Measurements from ENCODE around the gene OPRM1. TPM values are rescaled to one million over a fixed set of nuclear protein-coding genes. Genes with fewer than 3 reads are reported as not detected.

The OPRM1 gene
- total and polyA plus RNA-seq, 11 donors = not detected

DNA sequence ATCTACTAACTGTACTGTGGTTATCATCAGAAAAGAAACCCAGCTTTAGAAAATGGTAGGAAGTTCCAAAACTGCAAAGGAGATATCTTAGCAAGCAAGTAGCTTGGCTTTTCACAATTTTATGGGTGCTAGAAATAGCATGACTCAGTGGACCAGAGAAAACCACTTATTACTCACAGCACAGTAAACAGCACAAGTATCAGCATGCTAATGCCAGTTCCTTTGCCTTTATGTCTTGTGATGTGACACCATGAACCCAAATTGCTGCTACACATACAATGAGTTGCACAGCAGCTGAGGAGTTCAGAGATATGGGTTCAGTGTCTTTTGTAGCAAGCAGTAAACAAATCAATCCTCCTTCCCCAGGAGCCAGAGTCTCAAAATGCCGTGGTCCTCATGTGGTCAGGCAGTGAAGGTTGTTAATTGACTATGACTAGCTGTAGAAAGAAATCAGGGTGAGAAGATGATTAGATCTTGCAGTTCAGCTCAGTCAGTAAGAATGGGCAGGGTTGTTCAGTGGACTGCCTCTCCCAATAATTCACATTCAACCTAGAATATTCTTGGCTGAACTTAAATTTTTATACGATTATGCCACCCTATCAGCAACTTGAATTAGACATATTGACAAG lies 73.3 kb downstream of the OPRM1 start:
- Histone ChIP-seq H3K4me1 (no peaks in the 10 kb centered on the region), H3K4me3 (no peak overlapping the region), H3K27me3 (peaks cover 0 to 2% (median 0%) of the 10 kb centered on the region in 9 donors), H3K9me3 (no peaks in the 10 kb centered on the region), H3K27ac (no peak overlapping the region), H3K36me3 (no peaks in the 10 kb centered on the region)
- TF ChIP-seq POLR2A (IDR thresholded peaks at IDR 0.05) = no peak
- TF ChIP-seq, protein P1, sequence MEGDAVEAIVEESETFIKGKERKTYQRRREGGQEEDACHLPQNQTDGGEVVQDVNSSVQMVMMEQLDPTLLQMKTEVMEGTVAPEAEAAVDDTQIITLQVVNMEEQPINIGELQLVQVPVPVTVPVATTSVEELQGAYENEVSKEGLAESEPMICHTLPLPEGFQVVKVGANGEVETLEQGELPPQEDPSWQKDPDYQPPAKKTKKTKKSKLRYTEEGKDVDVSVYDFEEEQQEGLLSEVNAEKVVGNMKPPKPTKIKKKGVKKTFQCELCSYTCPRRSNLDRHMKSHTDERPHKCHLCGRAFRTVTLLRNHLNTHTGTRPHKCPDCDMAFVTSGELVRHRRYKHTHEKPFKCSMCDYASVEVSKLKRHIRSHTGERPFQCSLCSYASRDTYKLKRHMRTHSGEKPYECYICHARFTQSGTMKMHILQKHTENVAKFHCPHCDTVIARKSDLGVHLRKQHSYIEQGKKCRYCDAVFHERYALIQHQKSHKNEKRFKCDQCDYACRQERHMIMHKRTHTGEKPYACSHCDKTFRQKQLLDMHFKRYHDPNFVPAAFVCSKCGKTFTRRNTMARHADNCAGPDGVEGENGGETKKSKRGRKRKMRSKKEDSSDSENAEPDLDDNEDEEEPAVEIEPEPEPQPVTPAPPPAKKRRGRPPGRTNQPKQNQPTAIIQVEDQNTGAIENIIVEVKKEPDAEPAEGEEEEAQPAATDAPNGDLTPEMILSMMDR (IDR thresholded peaks at IDR 0.05) = no peak
- ATAC-seq = no peak
- DNase-seq = no peak
- intact Hi-C loops (cut with DNase I) = no loop called here
- 80 to 85% (median 83%) methylated on average over 2 of the region's 2 CpGs for WGBS, 4 donors

DNA sequence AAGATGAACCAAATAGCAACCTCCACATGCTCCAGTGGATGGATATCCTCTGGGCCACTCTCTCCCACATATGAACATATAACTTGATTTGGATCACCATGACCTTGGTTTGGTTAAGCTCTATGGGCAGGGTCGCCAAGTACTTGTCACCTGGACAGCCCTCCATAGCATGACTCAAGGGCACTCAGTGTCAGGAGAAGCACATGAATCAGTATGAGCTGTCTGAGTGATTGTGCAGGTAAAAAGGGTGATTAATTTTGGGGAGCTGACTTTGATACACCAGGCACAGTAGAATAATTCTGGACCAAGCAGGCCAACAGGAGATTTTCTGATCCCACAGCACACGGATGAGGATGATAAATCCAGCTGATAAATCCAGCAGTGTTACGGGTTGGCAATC lies 74.4 kb downstream of the OPRM1 start:
- intact Hi-C loops (cut with DNase I) = no loop called here
- DNase-seq (no peak), ATAC-seq (no peak)
- no peak overlapping the region for H3K4me3 ChIP-seq
- H3K27ac ChIP-seq = no peak overlapping the region
- WGBS, 4 donors = 81 to 92% (median 85%) methylated on average over 3 of the region's 3 CpGs
- H3K27me3 ChIP-seq = no peaks in the 10 kb centered on the region
- H3K36me3 ChIP-seq = no peaks in the 10 kb centered on the region
- TF ChIP-seq, protein P1 (IDR thresholded peaks at IDR 0.05) = no peak
- no peak for TF ChIP-seq POLR2A (IDR thresholded peaks at IDR 0.05)
- no peaks in the 10 kb centered on the region for H3K9me3 ChIP-seq
- no peaks in the 10 kb centered on the region for H3K4me1 ChIP-seq

DNA sequence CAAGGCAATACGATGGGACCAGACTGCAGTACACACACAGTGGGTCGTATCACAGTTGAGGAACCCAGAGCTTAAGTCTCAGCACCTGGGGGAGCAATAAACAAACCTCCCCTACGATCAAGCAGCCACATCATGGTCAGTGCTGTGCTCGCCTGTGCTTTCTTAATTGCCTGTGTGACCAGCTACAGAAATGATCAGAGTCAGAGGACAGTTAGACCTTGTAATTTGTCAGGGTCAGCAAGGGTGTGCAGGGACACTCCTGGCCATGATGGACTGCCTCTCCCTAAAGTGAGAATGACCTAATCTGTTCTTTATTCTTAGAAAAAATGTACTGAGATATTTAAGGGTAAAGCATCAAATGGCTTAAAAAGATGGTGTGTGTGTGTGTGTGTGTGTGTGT lies 78.4 kb downstream of the OPRM1 start:
- Histone ChIP-seq H3K4me1 (no peaks in the 10 kb centered on the region), H3K4me3 (no peak overlapping the region), H3K9me3 (peaks cover 0 to 4% (median 0%) of the 10 kb centered on the region in 12 donors), H3K27me3 (no peaks in the 10 kb centered on the region), H3K27ac (no peak overlapping the region), H3K36me3 (no peaks in the 10 kb centered on the region)
- 66 to 70% (median 69%) methylated on average over 3 to 4 of the region's 4 CpGs for WGBS, 4 donors
- intact Hi-C loops (cut with DNase I) = no loop called here
- no peak for ATAC-seq
- no peak for TF ChIP-seq POLR2A (IDR thresholded peaks at IDR 0.05)
- TF ChIP-seq, protein P1 (IDR thresholded peaks at IDR 0.05) = no peak
- DNase-seq = no peak

DNA sequence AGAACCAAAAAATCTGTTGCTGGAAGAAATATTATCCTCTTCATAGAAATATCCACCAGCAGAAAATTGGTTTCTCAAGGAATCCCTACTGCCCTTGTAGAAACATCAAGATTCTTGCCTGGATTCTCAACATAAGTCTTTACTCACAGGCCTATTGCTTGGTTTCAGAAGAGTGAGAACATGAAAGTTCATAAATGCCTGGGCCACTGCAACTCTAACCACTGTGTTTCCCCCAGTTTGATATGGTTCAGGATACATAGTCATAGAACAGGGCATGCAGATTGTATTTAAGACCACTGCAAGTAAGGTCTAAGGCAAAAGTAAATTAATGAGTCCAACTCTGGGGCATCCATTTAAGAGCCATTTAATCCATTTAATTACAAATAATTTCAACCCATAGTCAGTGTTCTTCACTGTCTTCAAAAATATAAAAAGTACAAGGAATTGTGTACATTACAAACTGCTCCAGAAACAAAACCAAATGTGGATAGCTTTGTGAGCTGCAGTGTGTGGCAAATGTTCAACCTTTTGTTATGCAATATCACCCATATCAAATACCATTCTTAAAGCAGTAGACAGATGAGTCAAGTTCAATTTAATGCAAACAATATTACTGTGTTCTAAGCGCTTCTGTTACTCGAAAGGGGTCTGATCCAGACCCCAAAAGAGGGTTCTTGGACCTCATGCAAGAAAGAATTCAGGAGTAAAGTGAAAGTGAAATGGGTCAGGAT lies 83.3 kb downstream of the OPRM1 start:
- H3K36me3 ChIP-seq = no peaks in the 10 kb centered on the region
- no peak overlapping the region for H3K4me3 ChIP-seq
- no peaks in the 10 kb centered on the region for H3K4me1 ChIP-seq
- DNase-seq (no peak), ATAC-seq (no peak)
- TF ChIP-seq, protein P1 (IDR thresholded peaks at IDR 0.05) = no peak
- no peak for TF ChIP-seq POLR2A (IDR thresholded peaks at IDR 0.05)
- peaks cover 0 to 15% (median 3%) of the 10 kb centered on the region in 12 donors for H3K9me3 ChIP-seq
- WGBS, 4 donors = 78 to 90% (median 81%) methylated on average over 2 of the region's 2 CpGs
- no peak overlapping the region for H3K27ac ChIP-seq
- H3K27me3 ChIP-seq = peaks cover 0 to 5% (median 0%) of the 10 kb centered on the region in 9 donors
- intact Hi-C loops (cut with DNase I) = no loop called here

Data from heart left ventricle (tissue), 16 donors.